GM23338 (cell line): ENCODE measurements around the gene HNRNPUL2. TPM values are rescaled to one million over a fixed set of nuclear protein-coding genes. Genes with fewer than 3 reads are reported as not detected.

ENCODE experiments used
- ATAC-seq: fragments of 200-7000 bp; cut with Tn5 transposase; 3 replicates; pipeline ENCODE4 v1.9.1; 2020
- DNase-seq: peaks from one replicate; pipeline ENCODE4 v3.0.0-alpha.2; 2015; ENCODE audit warnings: low spot score
- H2AFZ ChIP-seq: fragments of 200-600 bp; sonication (generic); 2 replicates; pipeline ENCODE4 v1.8.0; 2016; ENCODE audit warnings: antibody characterized with exemption, mild to moderate bottlenecking, moderate library complexity
- H3F3A ChIP-seq: fragments of 200-600 bp; sonication (generic); replicated peaks from 2 replicates; pipeline ENCODE4 v1.8.0; 2017; ENCODE audit warnings: antibody characterized with exemption, mixed run types, low read depth
- H3K27ac ChIP-seq: fragments of 200-600 bp; sonication (generic); 2 replicates; pipeline ENCODE4 v1.6.1; 2016; ENCODE audit warnings: low read depth
- H3K27me3 ChIP-seq: fragments of 200-600 bp; sonication (generic); 2 replicates; pipeline ENCODE4 v1.8.0; 2016; ENCODE audit warnings: mild to moderate bottlenecking, mixed run types, moderate library complexity; ENCODE audit not compliant: insufficient read depth
- H3K36me3 ChIP-seq: fragments of 200-600 bp; sonication (generic); 2 replicates; pipeline ENCODE4 v1.8.0; 2016; ENCODE audit warnings: mild to moderate bottlenecking; ENCODE audit not compliant: insufficient read depth
- H3K4me1 ChIP-seq: fragments of 200-600 bp; sonication (generic); 2 replicates; pipeline ENCODE4 v1.8.0; 2016; ENCODE audit warnings: mild to moderate bottlenecking, moderate library complexity; ENCODE audit not compliant: insufficient read depth
- H3K4me2 ChIP-seq: fragments of 200-600 bp; sonication (generic); 2 replicates; pipeline ENCODE4 v1.7.1; 2017; ENCODE audit warnings: mixed run types
- H3K4me3 ChIP-seq: fragments of 200-600 bp; sonication (generic); 2 replicates; pipeline ENCODE4 v1.6.1; 2016; ENCODE audit warnings: mixed run types
- H3K79me2 ChIP-seq: fragments of 200-600 bp; sonication (generic); replicated peaks from 2 replicates; pipeline ENCODE4 v1.8.0; 2017; ENCODE audit warnings: mild to moderate bottlenecking; ENCODE audit not compliant: insufficient read depth
- H3K9me2 ChIP-seq: fragments of 200-600 bp; sonication (generic); 2 replicates; pipeline ENCODE4 v1.8.0; 2017; ENCODE audit not compliant: insufficient read depth
- H4K20me1 ChIP-seq: fragments of 200-600 bp; sonication (generic); replicated peaks from 2 replicates; pipeline ENCODE4 v1.8.0; 2017; ENCODE audit warnings: mild to moderate bottlenecking; ENCODE audit not compliant: insufficient read depth
- H3K27ac Mint-ChIP-seq: 2 replicates; pipeline ENCODE4 v1.8.0; 2020; ENCODE audit warnings: inconsistent platforms, mild to moderate bottlenecking, moderate library complexity, mixed read lengths
- H3K27me3 Mint-ChIP-seq: 3 replicates; pipeline ENCODE4 v1.8.0; 2022; ENCODE audit warnings: low read depth, mild to moderate bottlenecking, moderate library complexity, mixed read lengths, inconsistent platforms; ENCODE audit not compliant: insufficient read depth, poor library complexity
- H3K36me3 Mint-ChIP-seq: 3 replicates; pipeline ENCODE4 v1.8.0; 2021; ENCODE audit warnings: low read depth, mild to moderate bottlenecking, inconsistent platforms, moderate library complexity, mixed read lengths
- H3K4me1 Mint-ChIP-seq: 3 replicates; pipeline ENCODE4 v1.8.0; 2020; ENCODE audit warnings: mild to moderate bottlenecking, inconsistent platforms, mixed read lengths
- H3K4me3 Mint-ChIP-seq: 3 replicates; pipeline ENCODE4 v1.8.0; 2021; ENCODE audit warnings: moderate library complexity, mild to moderate bottlenecking, inconsistent platforms, mixed read lengths
- H3K9me3 Mint-ChIP-seq: 3 replicates; pipeline ENCODE4 v1.8.0; 2020; ENCODE audit warnings: moderate library complexity, mild to moderate bottlenecking, inconsistent platforms, mixed read lengths
- CREB1 ChIP-seq: fragments of 250-450 bp; sonication (Bioruptor Pico); IDR thresholded peaks from 2 replicates; pipeline ENCODE4 v1.5.0; 2020; ENCODE audit warnings: low read depth, mild to moderate bottlenecking, moderate library complexity
- EZH2phosphoT487 ChIP-seq: fragments of 200-600 bp; sonication (generic); IDR thresholded peaks from one replicate; pipeline ENCODE4 v1.8.1; 2018; ENCODE audit warnings: antibody characterized with exemption; ENCODE audit not compliant: unreplicated experiment
- JUNB ChIP-seq: IDR thresholded peaks from one replicate; pipeline ENCODE4 v1.6.1; 2016; ENCODE audit warnings: antibody characterized with exemption; ENCODE audit not compliant: unreplicated experiment
- NANOG ChIP-seq: IDR thresholded peaks from 2 replicates; pipeline ENCODE4 v1.6.1; 2016; ENCODE audit warnings: antibody characterized with exemption, borderline replicate concordance
- POLR2AphosphoS5 ChIP-seq: IDR thresholded peaks from 2 replicates; pipeline ENCODE4 v1.6.1; 2016; ENCODE audit warnings: antibody characterized with exemption, low read depth
- STAT1 ChIP-seq: IDR thresholded peaks from one replicate; pipeline ENCODE4 v1.6.1; 2016; ENCODE audit warnings: antibody characterized with exemption; ENCODE audit not compliant: unreplicated experiment
- ZNF114 ChIP-seq: fragments of 250-450 bp; sonication (Bioruptor Pico); IDR thresholded peaks from 2 replicates; pipeline ENCODE4 v1.5.0; 2020; ENCODE audit warnings: mild to moderate bottlenecking, moderate library complexity
- ZNF331 ChIP-seq: fragments of 250-450 bp; sonication (Bioruptor Pico); IDR thresholded peaks from 2 replicates; pipeline ENCODE4 v1.5.0; 2020; ENCODE audit warnings: low read depth, mild to moderate bottlenecking, moderate library complexity
- polyA plus RNA-seq: library from polyadenylated mRNA; unstranded; fragments of >200 nt; fragmentation: Nextera tagmentation; extraction: Ambion mirVana; gene quantifications from 2 replicates; pipeline ENCODE4 v1.2.1, GENCODE V29; 2016
- total RNA-seq: library from RNA; depleted of rRNA; stranded (reverse); fragments of >200 nt; shearing (Covaris generic); gene quantifications from 2 replicates; pipeline ENCODE4 v1.2.3, GENCODE V29; 2014
- TF ChIP-seq, protein P1 (sequence below): IDR thresholded peaks from one replicate; pipeline ENCODE4 v1.6.1; 2018; ENCODE audit warnings: antibody characterized with exemption; ENCODE audit not compliant: unreplicated experiment
- TF ChIP-seq, protein P2 (sequence below): IDR thresholded peaks from 2 replicates; pipeline ENCODE4 v1.6.1; 2016; ENCODE audit warnings: antibody characterized with exemption
- TF ChIP-seq, protein P3 (sequence below), 2 experiments: fragments of 200-600 bp in 1 of 2; sonication (generic) in 1 of 2; conservative IDR thresholded peaks; 2 replicates each; pipeline versions ENCODE4 v1.5.1 to v1.6.1; 2016 to 2017; ENCODE audit warnings: antibody characterized with exemption in 2 of 2, low read depth in 2 of 2, mild to moderate bottlenecking in 2 of 2, moderate library complexity in 1 of 2

HNRNPUL2 gene
- total and polyA plus RNA-seq, 2 experiments from 2014 or later, result 9.4 to 18.3 TPM

DNA sequence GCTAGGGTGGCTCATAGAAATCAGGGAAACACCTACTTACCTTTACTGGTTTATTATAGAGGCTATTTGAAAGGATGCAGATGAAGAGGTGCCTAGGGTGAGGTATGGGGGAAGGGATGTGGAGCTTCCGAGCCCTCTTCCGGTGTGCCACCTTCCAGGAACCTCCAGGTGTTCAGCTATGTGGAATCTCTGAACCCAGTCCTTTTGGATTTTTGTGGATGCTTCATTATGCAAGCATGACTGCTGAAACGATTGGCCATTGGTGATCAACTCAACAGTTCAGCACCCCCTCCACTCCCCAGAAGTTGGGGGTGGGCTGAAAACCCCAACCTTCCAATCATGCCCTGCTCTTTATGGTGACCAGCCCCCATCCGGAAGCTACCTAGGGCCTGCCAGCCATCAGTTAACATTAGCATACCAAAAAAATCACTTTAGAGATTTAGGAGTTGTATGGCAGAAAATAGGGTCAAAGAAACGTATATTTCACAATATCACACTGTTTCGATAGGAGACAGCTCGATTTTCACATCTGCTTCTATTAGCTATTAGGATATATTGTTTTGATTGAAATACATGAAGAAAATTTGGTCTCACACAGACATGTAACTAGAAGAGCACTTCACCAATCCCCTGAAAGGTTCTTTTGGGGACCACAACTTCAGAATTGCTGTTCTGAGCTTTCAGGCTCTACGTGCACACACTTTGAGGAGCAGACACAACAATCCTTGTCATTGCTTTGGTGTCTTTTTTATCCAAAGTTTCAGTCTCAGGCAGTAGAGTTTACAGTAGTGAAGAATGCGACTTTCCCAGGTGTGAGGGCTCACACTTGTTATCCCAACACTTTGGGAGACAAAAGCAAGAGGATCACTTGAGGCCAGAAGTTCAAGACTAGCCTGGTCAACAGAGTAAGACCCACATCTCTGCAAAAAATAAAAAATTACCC lies 30.9 kb upstream of the HNRNPUL2 start (continued):
- TF ChIP-seq, protein P1, sequence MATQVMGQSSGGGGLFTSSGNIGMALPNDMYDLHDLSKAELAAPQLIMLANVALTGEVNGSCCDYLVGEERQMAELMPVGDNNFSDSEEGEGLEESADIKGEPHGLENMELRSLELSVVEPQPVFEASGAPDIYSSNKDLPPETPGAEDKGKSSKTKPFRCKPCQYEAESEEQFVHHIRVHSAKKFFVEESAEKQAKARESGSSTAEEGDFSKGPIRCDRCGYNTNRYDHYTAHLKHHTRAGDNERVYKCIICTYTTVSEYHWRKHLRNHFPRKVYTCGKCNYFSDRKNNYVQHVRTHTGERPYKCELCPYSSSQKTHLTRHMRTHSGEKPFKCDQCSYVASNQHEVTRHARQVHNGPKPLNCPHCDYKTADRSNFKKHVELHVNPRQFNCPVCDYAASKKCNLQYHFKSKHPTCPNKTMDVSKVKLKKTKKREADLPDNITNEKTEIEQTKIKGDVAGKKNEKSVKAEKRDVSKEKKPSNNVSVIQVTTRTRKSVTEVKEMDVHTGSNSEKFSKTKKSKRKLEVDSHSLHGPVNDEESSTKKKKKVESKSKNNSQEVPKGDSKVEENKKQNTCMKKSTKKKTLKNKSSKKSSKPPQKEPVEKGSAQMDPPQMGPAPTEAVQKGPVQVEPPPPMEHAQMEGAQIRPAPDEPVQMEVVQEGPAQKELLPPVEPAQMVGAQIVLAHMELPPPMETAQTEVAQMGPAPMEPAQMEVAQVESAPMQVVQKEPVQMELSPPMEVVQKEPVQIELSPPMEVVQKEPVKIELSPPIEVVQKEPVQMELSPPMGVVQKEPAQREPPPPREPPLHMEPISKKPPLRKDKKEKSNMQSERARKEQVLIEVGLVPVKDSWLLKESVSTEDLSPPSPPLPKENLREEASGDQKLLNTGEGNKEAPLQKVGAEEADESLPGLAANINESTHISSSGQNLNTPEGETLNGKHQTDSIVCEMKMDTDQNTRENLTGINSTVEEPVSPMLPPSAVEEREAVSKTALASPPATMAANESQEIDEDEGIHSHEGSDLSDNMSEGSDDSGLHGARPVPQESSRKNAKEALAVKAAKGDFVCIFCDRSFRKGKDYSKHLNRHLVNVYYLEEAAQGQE, result no peak
- TF ChIP-seq ZNF114 (no peak), POLR2AphosphoS5 (peak; percentile 83), JUNB (no peak), ZNF331 (CRISPR knock-in tag) (no peak), EZH2phosphoT487 (no peak), NANOG (peak; percentile 87), STAT1 (no peak)
- TF ChIP-seq, protein P2, sequence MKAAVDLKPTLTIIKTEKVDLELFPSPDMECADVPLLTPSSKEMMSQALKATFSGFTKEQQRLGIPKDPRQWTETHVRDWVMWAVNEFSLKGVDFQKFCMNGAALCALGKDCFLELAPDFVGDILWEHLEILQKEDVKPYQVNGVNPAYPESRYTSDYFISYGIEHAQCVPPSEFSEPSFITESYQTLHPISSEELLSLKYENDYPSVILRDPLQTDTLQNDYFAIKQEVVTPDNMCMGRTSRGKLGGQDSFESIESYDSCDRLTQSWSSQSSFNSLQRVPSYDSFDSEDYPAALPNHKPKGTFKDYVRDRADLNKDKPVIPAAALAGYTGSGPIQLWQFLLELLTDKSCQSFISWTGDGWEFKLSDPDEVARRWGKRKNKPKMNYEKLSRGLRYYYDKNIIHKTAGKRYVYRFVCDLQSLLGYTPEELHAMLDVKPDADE, result peak; percentile 42
- TF ChIP-seq, protein P3, sequence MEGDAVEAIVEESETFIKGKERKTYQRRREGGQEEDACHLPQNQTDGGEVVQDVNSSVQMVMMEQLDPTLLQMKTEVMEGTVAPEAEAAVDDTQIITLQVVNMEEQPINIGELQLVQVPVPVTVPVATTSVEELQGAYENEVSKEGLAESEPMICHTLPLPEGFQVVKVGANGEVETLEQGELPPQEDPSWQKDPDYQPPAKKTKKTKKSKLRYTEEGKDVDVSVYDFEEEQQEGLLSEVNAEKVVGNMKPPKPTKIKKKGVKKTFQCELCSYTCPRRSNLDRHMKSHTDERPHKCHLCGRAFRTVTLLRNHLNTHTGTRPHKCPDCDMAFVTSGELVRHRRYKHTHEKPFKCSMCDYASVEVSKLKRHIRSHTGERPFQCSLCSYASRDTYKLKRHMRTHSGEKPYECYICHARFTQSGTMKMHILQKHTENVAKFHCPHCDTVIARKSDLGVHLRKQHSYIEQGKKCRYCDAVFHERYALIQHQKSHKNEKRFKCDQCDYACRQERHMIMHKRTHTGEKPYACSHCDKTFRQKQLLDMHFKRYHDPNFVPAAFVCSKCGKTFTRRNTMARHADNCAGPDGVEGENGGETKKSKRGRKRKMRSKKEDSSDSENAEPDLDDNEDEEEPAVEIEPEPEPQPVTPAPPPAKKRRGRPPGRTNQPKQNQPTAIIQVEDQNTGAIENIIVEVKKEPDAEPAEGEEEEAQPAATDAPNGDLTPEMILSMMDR (conservative IDR thresholded peaks at IDR 0.05; ENCODE audit: low read depth in 2 of 2), result no peak

DNA sequence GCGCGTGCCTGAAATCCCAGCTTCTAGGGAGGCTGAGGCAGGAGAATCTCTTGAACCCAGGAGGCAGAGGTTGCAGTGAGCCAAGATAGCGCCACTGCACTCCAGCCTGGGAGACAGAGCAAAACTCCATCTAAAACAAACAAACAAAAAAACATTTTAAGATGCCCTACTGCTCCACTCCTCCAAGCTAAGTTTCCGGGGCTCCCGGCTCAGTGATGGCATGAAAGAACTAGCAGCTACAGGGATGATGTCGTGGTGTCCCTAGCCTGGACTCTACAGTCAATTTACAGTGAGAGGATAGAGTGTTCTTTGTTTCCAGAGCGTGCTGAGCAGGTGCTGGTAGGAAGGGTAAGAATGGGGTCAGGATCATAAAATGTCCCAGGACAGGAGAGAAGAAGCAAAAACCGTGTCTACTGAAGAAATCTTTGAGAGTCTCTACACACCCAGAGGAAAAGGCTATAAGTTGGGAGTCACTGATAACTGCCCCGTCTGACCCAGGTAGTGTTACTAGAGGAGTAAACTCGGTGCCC lies 27.9 kb upstream of the HNRNPUL2 start:
- Histone ChIP-seq H3K4me3 (peak overlapping the region; percentile 40), H4K20me1 (peaks cover 29% of the 10 kb centered on the region), H3K4me1 (peaks cover 36% of the 10 kb centered on the region), H2AFZ (no peak overlapping the region), H3K27ac (peak overlapping the region; percentile 33), H3K36me3 (peaks cover 33% of the 10 kb centered on the region), H3F3A (peaks cover 39% of the 10 kb centered on the region), H3K79me2 (peaks cover 63% of the 10 kb centered on the region), H3K4me2 (peak overlapping the region; percentile 49), H3K9me2 (no peaks in the 10 kb centered on the region), H3K27me3 (no peaks in the 10 kb centered on the region)
- peak overlapping the region; percentile 31; the same call in 1 of the 2 replicates for H3K27ac Mint-ChIP-seq
- H3K9me3 Mint-ChIP-seq, result peaks cover 2% of the 10 kb centered on the region; the same call in 1 of the 3 replicates
- no peak for ATAC-seq
- DNase-seq, result no peak
- peaks cover 15% of the 10 kb centered on the region for H3K27me3 Mint-ChIP-seq
- peak overlapping the region; percentile 98 for H3K4me3 Mint-ChIP-seq
- H3K36me3 Mint-ChIP-seq, result peaks cover 57% of the 10 kb centered on the region
- peaks cover 26% of the 10 kb centered on the region for H3K4me1 Mint-ChIP-seq
- no peak for TF ChIP-seq EZH2phosphoT487
- TF ChIP-seq, protein P3 (conservative IDR thresholded peaks at IDR 0.05; ENCODE audit: low read depth in 2 of 2), result no peak
- no peak for TF ChIP-seq JUNB
- no peak for TF ChIP-seq ZNF331 (CRISPR knock-in tag)
- no peak for TF ChIP-seq ZNF114
- TF ChIP-seq, protein P2, result no peak
- TF ChIP-seq CREB1 (CRISPR knock-in tag), result no peak
- TF ChIP-seq STAT1, result no peak
- no peak for TF ChIP-seq POLR2AphosphoS5
- no peak for TF ChIP-seq NANOG
